ENCODE measurements around the gene OSBPL1A. TPM values are rescaled to one million over a fixed set of nuclear protein-coding genes. Genes with fewer than 3 reads are reported as not detected.
A peak's percentile ranks its signal among the peaks of the same experiment; 100 is the strongest.

OSBPL1A gene
- total and polyA plus RNA-seq, 11 donors = 32.8 to 85.4 (median 71.0) TPM

- Histone ChIP-seq H3K27me3 (no peaks in the 10 kb centered on the region), H3K36me3 (peaks cover 0 to 4% (median 0%) of the 10 kb centered on the region in 9 donors), H3K27ac (no peak overlapping the region), H3K4me1 (peaks cover 0 to 14% (median 6%) of the 10 kb centered on the region in 12 donors), H3K4me3 (no peak overlapping the region), H3K9me3 (no peaks in the 10 kb centered on the region)
- WGBS, 4 donors = 94 to 100% (median 98%) methylated on average over 1 of the region's 1 CpG
- intact Hi-C loops (cut with DNase I) = no loop called here
- no peak for TF ChIP-seq CTCF (IDR thresholded peaks at IDR 0.05)
- no peak for TF ChIP-seq POLR2A (IDR thresholded peaks at IDR 0.05)
- DNase-seq = no peak
- no peak for ATAC-seq
These were observed 76.6 kb downstream of the OSBPL1A start for GRCh38 chr18:24321071-24321470.

GRCh38 chr18:24319757-24320156, 77.9 kb downstream of the OSBPL1A start:
- ATAC-seq (peak in 2 of 4 donors; percentile 38 to 53), DNase-seq (no peak)
- WGBS, 4 donors = 32 to 42% (median 39%) methylated on average over 5 of the region's 5 CpGs
- H3K4me1 ChIP-seq = peaks cover 0 to 14% (median 6%) of the 10 kb centered on the region in 12 donors
- intact Hi-C loops (cut with DNase I) = loop anchor here in 1 of 10 donors (10.0 kb wide), 1 partner anchor 125 kb away; no protein-coding TSS in a partner anchor
- peaks cover 0 to 4% (median 0%) of the 10 kb centered on the region in 9 donors for H3K36me3 ChIP-seq
- H3K9me3 ChIP-seq = no peaks in the 10 kb centered on the region
- TF ChIP-seq CTCF (IDR thresholded peaks at IDR 0.05) = no peak
- no peak for TF ChIP-seq POLR2A (IDR thresholded peaks at IDR 0.05)
- no peaks in the 10 kb centered on the region for H3K27me3 ChIP-seq
- H3K27ac ChIP-seq = no peak overlapping the region
- H3K4me3 ChIP-seq = no peak overlapping the region

- peaks cover 0 to 8% (median 2%) of the 10 kb centered on the region in 12 donors for H3K4me1 ChIP-seq
- no peak overlapping the region for H3K27ac ChIP-seq
- DNase-seq = no peak
- H3K4me3 ChIP-seq = no peak overlapping the region
- TF ChIP-seq POLR2A (IDR thresholded peaks at IDR 0.05) = no peak
- TF ChIP-seq CTCF (IDR thresholded peaks at IDR 0.05) = no peak
- intact Hi-C loops (cut with DNase I) = loop anchor here in 1 of 10 donors (10.0 kb wide), 1 partner anchor 123 kb away; no protein-coding TSS in a partner anchor
- no peak for ATAC-seq
- H3K36me3 ChIP-seq = peaks cover 0 to 8% (median 0%) of the 10 kb centered on the region in 9 donors
- no peaks in the 10 kb centered on the region for H3K27me3 ChIP-seq
- no peaks in the 10 kb centered on the region for H3K9me3 ChIP-seq
These were observed 80.3 kb downstream of the OSBPL1A start for GRCh38 chr18:24317370-24317769.

- intact Hi-C loops (cut with DNase I) = loop anchor here in 1 of 10 donors (10.0 kb wide), 1 partner anchor 120 kb away; no protein-coding TSS in a partner anchor
These were observed 82.5 kb downstream of the OSBPL1A start for GRCh38 chr18:24315170-24315569.

More at GRCh38 chr18:24315170-24315569, 82.5 kb downstream of the OSBPL1A start:
- H3K27me3 ChIP-seq = no peaks in the 10 kb centered on the region
- DNase-seq (no peak), ATAC-seq (no peak)
- TF ChIP-seq POLR2A (IDR thresholded peaks at IDR 0.05) = no peak
- TF ChIP-seq CTCF (IDR thresholded peaks at IDR 0.05) = no peak
- H3K27ac ChIP-seq = no peak overlapping the region
- 93 to 100% (median 95%) methylated on average over 1 of the region's 1 CpG for WGBS, 4 donors
- no peaks in the 10 kb centered on the region for H3K9me3 ChIP-seq
- H3K36me3 ChIP-seq = peaks cover 0 to 15% (median 0%) of the 10 kb centered on the region in 9 donors
- H3K4me1 ChIP-seq = peaks cover 0 to 7% (median 0%) of the 10 kb centered on the region in 12 donors
- H3K4me3 ChIP-seq = no peak overlapping the region

All from heart left ventricle (tissue), 16 donors.